AG04450 (cell line): ENCODE results near the gene RGS7. TPM values are rescaled to one million over a fixed set of nuclear protein-coding genes. Genes with fewer than 3 reads are reported as not detected.

Experiments used
- CTCF ChIA-PET: fragments of 300-600, 350-600 bp; formaldehyde crosslinking; extraction: SDS; loops from one replicate; lab custom pipeline; 2022; ENCODE audit warnings: antibody characterized with exemption, inconsistent platforms; lab: Charles Lee
- POLR2A ChIA-PET: fragments of 350-600 bp; formaldehyde crosslinking; extraction: SDS; loops from one replicate; lab custom pipeline; 2021; ENCODE audit warnings: antibody characterized with exemption, inconsistent platforms; lab: Yijun Ruan, JAX
- DNase-seq: peaks from one replicate; pipeline ENCODE4 v3.0.0-alpha.2; 2011; ENCODE audit warnings: low read depth, low spot score
- H3K27ac ChIP-seq: one replicate; pipeline ENCODE4 v1.5.1; 2012; ENCODE audit warnings: low read depth, low read length, control low read depth
- H3K27me3 ChIP-seq: one replicate; pipeline ENCODE4 v1.6.0; 2012; ENCODE audit warnings: low read length; ENCODE audit not compliant: control insufficient read depth, insufficient read depth
- H3K4me3 ChIP-seq: 2 replicates; pipeline ENCODE4 v1.5.1; 2011; ENCODE audit warnings: mild to moderate bottlenecking, low read depth, low read length, control low read depth
- H3K9me3 ChIP-seq: 2 replicates; pipeline ENCODE4 v1.5.1; 2012; ENCODE audit warnings: low read length; ENCODE audit not compliant: control insufficient read depth, insufficient read depth
- polyA plus RNA-seq: library from polyadenylated mRNA; depleted of rRNA; stranded (reverse); fragments of >200 nt; gene quantifications from 2 replicates; pipeline ENCODE4 v1.2.3, GENCODE V29; 2011
- TF ChIP-seq, protein P1 (sequence below): IDR thresholded peaks from 2 replicates; pipeline ENCODE4 v1.5.1; 2011; ENCODE audit warnings: low read depth, low read length, control low read depth, inconsistent platforms

RGS7 gene
- polyA plus RNA-seq, 1 experiment: 0.29 TPM

DNA sequence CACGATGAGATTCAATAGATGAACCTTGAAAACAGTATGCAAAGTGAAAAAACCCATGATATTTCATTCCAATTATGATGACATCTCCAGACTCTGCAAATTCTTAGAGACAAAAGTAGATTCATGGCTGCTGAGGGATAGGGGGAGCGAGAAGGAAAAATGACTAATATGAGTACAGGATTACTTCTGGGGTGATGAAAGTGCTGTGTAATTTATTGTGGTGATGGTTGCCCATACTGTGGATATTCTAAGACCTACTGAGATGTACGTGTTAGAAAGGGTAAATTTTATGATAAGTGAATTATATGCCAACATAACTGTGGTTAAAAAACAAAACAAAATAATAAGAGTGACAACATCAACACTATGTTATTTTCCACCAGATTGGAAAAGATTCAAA lies 18.9 kb upstream of the RGS7 start:
- H3K27me3 ChIP-seq: peaks cover 2% of the 10 kb centered on the region
- ChIA-PET POLR2A (no interaction called here), CTCF (no interaction called here)
- TF ChIP-seq, protein P1, sequence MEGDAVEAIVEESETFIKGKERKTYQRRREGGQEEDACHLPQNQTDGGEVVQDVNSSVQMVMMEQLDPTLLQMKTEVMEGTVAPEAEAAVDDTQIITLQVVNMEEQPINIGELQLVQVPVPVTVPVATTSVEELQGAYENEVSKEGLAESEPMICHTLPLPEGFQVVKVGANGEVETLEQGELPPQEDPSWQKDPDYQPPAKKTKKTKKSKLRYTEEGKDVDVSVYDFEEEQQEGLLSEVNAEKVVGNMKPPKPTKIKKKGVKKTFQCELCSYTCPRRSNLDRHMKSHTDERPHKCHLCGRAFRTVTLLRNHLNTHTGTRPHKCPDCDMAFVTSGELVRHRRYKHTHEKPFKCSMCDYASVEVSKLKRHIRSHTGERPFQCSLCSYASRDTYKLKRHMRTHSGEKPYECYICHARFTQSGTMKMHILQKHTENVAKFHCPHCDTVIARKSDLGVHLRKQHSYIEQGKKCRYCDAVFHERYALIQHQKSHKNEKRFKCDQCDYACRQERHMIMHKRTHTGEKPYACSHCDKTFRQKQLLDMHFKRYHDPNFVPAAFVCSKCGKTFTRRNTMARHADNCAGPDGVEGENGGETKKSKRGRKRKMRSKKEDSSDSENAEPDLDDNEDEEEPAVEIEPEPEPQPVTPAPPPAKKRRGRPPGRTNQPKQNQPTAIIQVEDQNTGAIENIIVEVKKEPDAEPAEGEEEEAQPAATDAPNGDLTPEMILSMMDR: no peak
- no peak for DNase-seq
- no peak overlapping the region for H3K4me3 ChIP-seq
- H3K27ac ChIP-seq: no peak overlapping the region
- no peaks in the 10 kb centered on the region for H3K9me3 ChIP-seq

DNA sequence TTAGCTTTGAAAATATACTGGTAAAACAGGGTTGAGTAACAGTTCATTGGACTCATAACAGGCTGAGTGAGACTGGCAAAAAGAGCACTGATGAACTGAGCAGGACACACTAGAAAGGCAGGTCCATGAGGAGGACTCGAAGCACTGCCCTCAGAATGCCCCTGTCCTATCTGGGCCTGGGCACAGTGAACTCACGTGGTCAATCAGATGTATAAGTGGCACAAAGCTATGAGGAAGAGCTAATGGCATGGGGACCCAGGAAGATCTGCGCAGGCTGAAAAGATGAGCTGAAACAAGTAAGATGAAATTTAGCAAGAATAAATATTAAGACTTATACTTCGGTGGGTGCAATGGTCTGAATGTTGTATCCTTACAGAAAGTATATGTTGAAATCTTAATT lies 9.2 kb upstream of the RGS7 start:
- H3K4me3 ChIP-seq: no peak overlapping the region
- TF ChIP-seq, protein P1: no peak
- DNase-seq: no peak
- H3K27me3 ChIP-seq: peaks cover 3% of the 10 kb centered on the region
- no peak overlapping the region for H3K27ac ChIP-seq
- ChIA-PET CTCF (no interaction called here), POLR2A (no interaction called here)
- no peaks in the 10 kb centered on the region for H3K9me3 ChIP-seq

DNA sequence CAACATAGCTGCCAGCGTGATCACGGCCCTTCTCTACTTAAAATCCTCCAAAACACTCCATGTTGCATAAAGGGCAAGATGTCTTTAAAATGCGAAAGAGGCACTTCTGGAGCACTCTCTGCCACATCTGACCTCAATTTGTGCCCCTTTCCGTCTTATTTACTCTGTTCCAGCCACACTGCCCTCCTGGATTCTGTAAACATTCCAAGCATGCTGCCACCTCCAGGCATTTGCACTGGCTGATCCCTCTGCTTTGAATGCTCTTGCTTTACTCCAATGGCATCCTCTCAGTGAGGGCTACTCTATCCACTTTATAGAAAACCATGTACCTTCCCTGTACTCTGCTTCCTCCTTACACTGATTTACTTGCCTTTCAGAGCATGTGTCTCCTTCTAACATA lies 5.3 kb upstream of the RGS7 start:
- CTCF ChIA-PET: no interaction called here
- Histone ChIP-seq H3K27ac (no peak overlapping the region), H3K4me3 (no peak overlapping the region), H3K27me3 (peaks cover 2% of the 10 kb centered on the region), H3K9me3 (no peaks in the 10 kb centered on the region)
- POLR2A ChIA-PET: no interaction called here
- no peak for DNase-seq
- TF ChIP-seq, protein P1: no peak

DNA sequence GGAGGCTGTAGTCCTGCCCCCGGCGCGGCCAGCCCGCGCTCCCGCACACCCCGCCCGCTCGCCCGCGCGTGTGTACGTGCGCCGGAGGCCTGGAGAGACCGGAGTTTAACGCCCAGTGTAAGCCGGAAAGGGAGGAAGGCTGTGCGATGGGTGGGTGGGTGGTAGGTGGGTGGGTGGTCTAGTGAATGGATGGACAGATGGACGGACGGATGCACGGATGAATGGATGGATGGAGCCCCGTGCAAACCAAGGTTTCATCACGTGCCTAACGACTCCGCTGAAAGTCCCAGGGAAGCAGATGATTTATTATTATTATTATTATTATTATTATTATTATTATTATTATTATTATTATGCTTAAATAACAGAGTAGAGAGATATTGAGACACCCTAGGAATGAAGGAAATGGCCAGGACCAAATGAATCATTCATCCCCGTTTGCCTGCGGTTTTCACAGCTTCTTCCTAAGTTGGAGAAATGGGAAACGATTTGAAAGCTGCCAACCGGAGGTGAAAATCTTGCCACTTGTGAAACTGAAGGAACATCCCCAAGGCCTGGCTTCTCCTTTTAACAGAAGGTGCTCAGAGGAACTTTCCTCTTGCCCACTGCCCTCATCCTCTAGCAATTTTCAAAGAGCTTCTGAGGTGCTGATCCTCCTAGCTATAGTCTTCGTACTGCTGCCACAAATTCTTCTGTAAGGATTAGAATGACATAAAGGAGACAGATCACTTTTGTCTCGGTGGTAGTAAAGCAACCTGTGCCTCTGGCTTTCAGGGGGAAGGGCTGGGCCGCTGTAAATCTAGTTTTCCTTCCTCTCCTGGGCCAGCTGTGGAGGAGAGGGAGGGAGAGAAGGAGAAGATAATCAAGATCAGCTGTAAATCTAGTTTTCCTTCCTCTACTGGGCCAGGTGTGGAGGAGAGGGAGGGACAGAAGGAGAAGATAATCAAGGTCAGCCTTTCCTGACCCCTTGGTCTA lies 648 bp upstream of the RGS7 start:
- CTCF ChIA-PET: no interaction called here
- TF ChIP-seq, protein P1: no peak
- H3K27me3 ChIP-seq: peaks cover 2% of the 10 kb centered on the region
- peak overlapping the region; percentile 61 for H3K4me3 ChIP-seq
- POLR2A ChIA-PET: no interaction called here
- H3K27ac ChIP-seq: no peak overlapping the region
- H3K9me3 ChIP-seq: no peaks in the 10 kb centered on the region
- no peak for DNase-seq

DNA sequence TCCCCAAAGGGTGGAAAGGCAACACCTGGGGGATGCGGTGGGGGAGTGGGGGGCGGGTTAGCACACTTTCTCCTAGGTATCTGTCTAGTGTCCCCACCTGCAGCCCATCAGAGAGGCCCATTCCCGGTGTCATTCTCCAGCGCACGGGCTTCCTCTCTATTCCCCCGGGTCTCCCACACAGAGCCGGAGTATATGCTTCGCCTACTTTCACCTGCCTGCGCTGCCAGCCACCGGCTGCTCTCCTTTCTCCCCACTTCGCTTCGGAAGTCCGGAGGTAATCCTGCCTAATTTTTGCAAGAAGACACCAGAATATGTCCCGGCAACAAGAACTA lies 852 bp downstream of the RGS7 start:
- TF ChIP-seq, protein P1: no peak
- no peaks in the 10 kb centered on the region for H3K9me3 ChIP-seq
- ChIA-PET POLR2A (no interaction called here), CTCF (no interaction called here)
- peaks cover 2% of the 10 kb centered on the region for H3K27me3 ChIP-seq
- H3K27ac ChIP-seq: no peak overlapping the region
- H3K4me3 ChIP-seq: peak overlapping the region; percentile 53
- DNase-seq: no peak
